ENCODE measurements around the gene GRK5.

The GRK5 gene

DNA sequence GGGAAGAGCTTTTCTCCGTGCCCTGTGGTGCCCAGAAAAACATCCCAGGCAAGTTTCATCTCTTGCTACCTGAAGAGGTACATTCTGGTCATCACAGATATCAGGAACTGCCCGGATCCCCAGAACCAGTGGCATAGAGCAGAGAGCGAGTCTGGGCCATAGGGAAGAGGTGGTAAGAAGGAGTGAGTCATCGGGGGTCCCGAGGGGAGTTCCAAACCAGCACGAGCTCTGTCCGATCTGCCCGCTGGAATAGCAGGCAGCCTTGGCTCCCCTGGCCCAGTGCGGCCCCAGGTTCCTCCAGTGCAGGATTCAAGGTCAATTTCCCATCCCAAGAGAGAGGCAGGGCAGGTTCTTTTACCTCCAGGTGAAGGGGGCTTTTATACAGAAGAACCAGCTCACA is 210.5 kb downstream of the GRK5 start:
- no peak overlapping the region for H3K27ac ChIP-seq (ENCODE audit: low read depth, low read length)
- no peak overlapping the region for H3K4me3 ChIP-seq (ENCODE audit: low read depth in 1 of 2, low read length in 2 of 2)
- no peak overlapping the region for H3K9ac ChIP-seq (ENCODE audit: low read depth in 1 of 2, low read length in 2 of 2)
- peaks cover 14 to 19% of the 10 kb centered on the region in 2 donors for H3K4me1 ChIP-seq (ENCODE audit: control insufficient read depth in 1 of 2, insufficient read depth in 2 of 2, low read length in 2 of 2)
- no peaks in the 10 kb centered on the region for H3K27me3 ChIP-seq (ENCODE audit: control insufficient read depth in 1 of 2, insufficient read depth in 2 of 2, low read length in 2 of 2)
- H3K9me3 ChIP-seq (ENCODE audit: control insufficient read depth in 1 of 2, low read length in 2 of 2), result no peaks in the 10 kb centered on the region
- H3K36me3 ChIP-seq (ENCODE audit: control insufficient read depth in 1 of 2, insufficient read depth in 2 of 2, low read length in 2 of 2), result peaks cover 0 to 1% of the 10 kb centered on the region in 2 donors

DNA sequence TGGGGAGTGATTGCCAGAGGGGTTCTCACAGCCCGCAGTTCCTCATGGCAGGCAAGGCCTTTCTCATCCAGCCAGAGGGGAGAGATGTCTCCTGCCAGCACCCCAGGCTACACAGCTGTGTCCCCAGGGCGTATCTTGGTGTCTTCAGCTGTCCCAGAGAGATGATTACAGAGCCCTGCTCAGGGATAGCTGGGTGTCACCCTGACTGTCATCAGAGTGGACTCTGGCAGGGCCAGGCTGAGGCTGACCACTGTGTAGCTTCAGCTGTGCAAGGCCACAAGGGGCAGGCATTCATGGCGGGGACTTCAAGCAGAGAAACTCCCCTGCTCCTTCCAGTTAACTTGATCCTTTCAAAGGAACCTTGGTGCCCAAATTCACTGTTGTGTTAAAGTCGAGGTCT is 211.0 kb downstream of the GRK5 start:
- H3K4me3 ChIP-seq (ENCODE audit: low read depth in 1 of 2, low read length in 2 of 2), result no peak overlapping the region
- H3K27ac ChIP-seq (ENCODE audit: low read depth, low read length), result no peak overlapping the region
- H3K27me3 ChIP-seq (ENCODE audit: control insufficient read depth in 1 of 2, insufficient read depth in 2 of 2, low read length in 2 of 2), result no peaks in the 10 kb centered on the region
- H3K4me1 ChIP-seq (ENCODE audit: control insufficient read depth in 1 of 2, insufficient read depth in 2 of 2, low read length in 2 of 2), result peaks cover 10 to 14% of the 10 kb centered on the region in 2 donors
- H3K9me3 ChIP-seq (ENCODE audit: control insufficient read depth in 1 of 2, low read length in 2 of 2), result no peaks in the 10 kb centered on the region
- H3K9ac ChIP-seq (ENCODE audit: low read depth in 1 of 2, low read length in 2 of 2), result no peak overlapping the region
- H3K36me3 ChIP-seq (ENCODE audit: control insufficient read depth in 1 of 2, insufficient read depth in 2 of 2, low read length in 2 of 2), result peaks cover 0 to 7% of the 10 kb centered on the region in 2 donors

DNA sequence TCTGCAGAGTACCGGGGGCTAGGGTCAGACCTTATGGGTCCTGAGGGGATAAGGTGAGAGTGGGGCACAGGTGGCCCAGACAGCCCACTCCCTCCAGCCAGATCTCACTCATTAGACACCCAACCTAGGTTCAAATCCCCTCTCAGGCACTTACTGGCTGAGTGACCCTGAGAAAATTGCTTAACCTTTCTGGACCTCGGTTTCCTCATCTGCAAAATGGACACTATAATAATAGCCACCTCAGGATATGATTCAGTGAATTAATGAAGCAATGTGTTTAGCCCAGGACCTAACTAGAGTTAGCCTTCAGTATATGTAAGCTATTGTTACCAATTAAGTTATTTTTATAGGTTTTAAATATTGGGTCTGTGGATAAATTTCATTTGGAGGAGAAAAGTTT is 212.6 kb downstream of the GRK5 start:
- Histone ChIP-seq H3K9ac (ENCODE audit: low read depth in 1 of 2, low read length in 2 of 2) (no peak overlapping the region), H3K27ac (ENCODE audit: low read depth, low read length) (no peak overlapping the region), H3K27me3 (ENCODE audit: control insufficient read depth in 1 of 2, insufficient read depth in 2 of 2, low read length in 2 of 2) (no peaks in the 10 kb centered on the region), H3K4me1 (ENCODE audit: control insufficient read depth in 1 of 2, insufficient read depth in 2 of 2, low read length in 2 of 2) (peaks cover 8 to 11% of the 10 kb centered on the region in 2 donors), H3K36me3 (ENCODE audit: control insufficient read depth in 1 of 2, insufficient read depth in 2 of 2, low read length in 2 of 2) (peaks cover 0 to 19% of the 10 kb centered on the region in 2 donors), H3K4me3 (ENCODE audit: low read depth in 1 of 2, low read length in 2 of 2) (no peak overlapping the region), H3K9me3 (ENCODE audit: control insufficient read depth in 1 of 2, low read length in 2 of 2) (no peaks in the 10 kb centered on the region)

DNA sequence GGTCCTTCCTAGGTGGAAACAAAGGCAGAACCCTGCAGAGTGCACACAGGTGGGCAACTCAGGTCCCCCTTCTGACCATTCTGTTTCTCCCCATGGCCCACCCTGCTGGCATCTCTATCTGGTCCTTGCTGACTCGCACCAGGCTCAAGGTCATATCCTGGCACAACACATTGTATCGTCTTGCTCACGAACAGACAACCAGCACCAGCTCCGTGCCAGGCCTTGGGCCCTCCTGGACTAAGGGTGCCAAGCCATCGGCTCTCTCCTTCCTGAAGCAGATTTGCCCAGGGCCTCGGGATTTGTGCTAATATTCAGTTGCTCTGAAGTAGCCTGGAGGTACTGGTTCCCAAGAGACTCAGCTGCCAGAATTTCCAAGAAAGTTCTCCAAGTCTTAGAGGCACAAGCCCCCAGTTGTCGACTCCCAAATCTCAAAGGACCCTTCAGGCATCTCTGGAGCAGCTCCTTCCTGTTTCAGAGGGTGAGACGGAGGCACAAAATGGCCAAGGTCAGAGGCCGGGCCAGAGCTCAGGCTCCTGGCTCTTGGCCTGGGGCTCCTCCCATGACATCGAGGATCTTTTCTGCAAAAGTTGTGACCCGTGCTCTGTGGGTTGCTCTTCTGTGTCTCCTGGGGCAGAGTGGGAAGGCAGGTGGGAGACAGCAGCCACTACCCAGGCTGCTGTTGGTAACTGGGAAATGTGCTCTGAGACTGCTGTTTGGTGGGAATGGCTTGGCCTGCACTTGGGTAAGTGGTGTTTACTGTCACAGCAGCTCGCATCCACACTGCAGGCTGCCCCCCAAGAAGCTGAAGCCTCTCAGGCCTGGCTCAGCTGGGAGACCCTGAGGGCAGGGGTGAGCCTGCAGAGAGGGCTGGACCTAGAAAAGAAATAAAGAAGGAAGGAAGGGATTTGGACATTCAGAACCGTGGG is 213.8 kb downstream of the GRK5 start:
- H3K9ac ChIP-seq (ENCODE audit: low read depth in 1 of 2, low read length in 2 of 2), result no peak overlapping the region
- no peaks in the 10 kb centered on the region for H3K27me3 ChIP-seq (ENCODE audit: control insufficient read depth in 1 of 2, insufficient read depth in 2 of 2, low read length in 2 of 2)
- H3K27ac ChIP-seq (ENCODE audit: low read depth, low read length), result no peak overlapping the region
- H3K36me3 ChIP-seq (ENCODE audit: control insufficient read depth in 1 of 2, insufficient read depth in 2 of 2, low read length in 2 of 2), result peaks cover 0 to 29% of the 10 kb centered on the region in 2 donors
- H3K9me3 ChIP-seq (ENCODE audit: control insufficient read depth in 1 of 2, low read length in 2 of 2), result no peaks in the 10 kb centered on the region
- H3K4me1 ChIP-seq (ENCODE audit: control insufficient read depth in 1 of 2, insufficient read depth in 2 of 2, low read length in 2 of 2), result peaks cover 0 to 8% of the 10 kb centered on the region in 2 donors
- no peak overlapping the region for H3K4me3 ChIP-seq (ENCODE audit: low read depth in 1 of 2, low read length in 2 of 2)

DNA sequence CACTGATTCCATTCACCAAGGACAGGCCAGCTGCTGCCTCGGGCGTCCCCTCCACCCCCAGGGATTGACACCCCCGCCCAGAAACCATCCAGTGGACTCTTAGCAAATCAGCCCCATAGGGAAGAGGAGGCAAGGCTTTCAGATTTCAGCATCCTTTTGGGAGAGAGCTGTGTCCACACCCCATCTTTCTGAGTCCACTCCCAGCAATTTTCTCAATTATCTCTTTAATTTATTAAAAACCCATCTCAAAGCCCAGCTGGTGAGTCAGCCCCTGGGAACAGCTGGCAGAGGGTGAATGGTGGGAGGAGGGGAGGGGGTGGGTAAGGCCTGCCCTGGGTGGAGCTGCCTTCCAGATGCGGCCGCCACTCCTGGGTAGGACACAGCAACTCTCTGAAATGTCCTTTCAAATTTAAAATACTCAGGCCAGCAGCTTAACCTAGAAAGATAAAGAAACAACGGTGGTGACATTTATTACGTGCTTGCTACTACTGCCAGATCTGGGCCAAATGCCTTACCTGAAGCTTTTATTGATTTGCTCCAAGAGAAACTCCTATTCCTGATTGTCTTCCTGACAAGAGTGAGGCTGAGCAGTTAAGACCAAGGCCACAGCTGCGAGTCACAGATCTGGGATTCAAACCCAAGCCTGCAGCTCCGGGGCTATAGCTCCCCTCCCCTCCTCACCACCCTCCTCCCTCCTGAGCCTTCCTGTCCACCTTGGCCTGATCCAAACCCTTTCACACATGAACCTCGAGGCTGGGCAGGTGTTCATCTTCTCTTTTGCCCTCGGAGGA is 214.7 kb downstream of the GRK5 start:
- Histone ChIP-seq H3K36me3 (ENCODE audit: control insufficient read depth in 1 of 2, insufficient read depth in 2 of 2, low read length in 2 of 2) (peaks cover 6 to 38% of the 10 kb centered on the region in 2 donors), H3K9me3 (ENCODE audit: control insufficient read depth in 1 of 2, low read length in 2 of 2) (no peaks in the 10 kb centered on the region), H3K9ac (ENCODE audit: low read depth in 1 of 2, low read length in 2 of 2) (no peak overlapping the region), H3K27ac (ENCODE audit: low read depth, low read length) (no peak overlapping the region), H3K4me1 (ENCODE audit: control insufficient read depth in 1 of 2, insufficient read depth in 2 of 2, low read length in 2 of 2) (peaks cover 0 to 8% of the 10 kb centered on the region in 2 donors), H3K27me3 (ENCODE audit: control insufficient read depth in 1 of 2, insufficient read depth in 2 of 2, low read length in 2 of 2) (no peaks in the 10 kb centered on the region), H3K4me3 (ENCODE audit: low read depth in 1 of 2, low read length in 2 of 2) (no peak overlapping the region)

DNA sequence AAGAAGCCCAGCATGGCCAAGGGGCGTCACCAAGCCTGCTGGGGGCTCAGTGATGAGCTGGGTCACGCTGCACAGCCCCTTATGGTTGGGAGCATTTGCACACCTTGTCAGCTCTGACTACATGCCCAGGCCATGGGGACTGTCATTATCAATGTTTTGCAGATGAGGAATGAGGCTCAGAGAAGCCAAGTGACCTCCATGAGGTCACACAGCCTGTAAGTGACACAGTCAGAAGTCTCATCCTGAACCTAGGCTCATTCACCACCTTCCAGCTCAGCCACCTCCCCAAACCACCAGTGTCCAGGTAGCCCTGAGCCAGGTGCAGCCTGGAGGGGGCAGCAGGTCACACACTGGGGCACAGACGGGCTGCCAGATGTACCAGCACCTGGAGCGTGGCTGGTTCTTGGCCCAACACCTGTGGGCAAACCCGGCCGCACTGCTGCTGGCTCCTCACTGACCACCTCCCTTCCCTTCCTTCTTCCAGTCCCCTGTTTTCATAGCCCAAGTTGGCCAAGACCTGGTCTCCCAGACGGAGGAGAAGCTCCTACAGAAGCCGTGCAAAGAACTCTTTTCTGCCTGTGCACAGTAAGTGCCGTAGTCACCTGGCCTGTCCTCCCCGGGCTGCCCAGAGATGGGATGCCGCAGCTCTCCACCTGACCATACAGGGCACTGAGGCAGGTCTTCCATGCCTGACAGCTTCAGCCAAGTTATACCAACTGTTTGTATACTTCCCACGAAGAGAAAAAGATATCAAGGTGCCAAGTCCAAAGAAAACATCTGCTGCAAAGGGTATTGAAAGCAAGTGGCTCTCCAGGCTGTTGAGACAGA is 215.5 kb downstream of the GRK5 start:
- H3K9ac ChIP-seq (ENCODE audit: low read depth in 1 of 2, low read length in 2 of 2), result no peak overlapping the region
- H3K4me1 ChIP-seq (ENCODE audit: control insufficient read depth in 1 of 2, insufficient read depth in 2 of 2, low read length in 2 of 2), result peaks cover 0 to 8% of the 10 kb centered on the region in 2 donors
- H3K36me3 ChIP-seq (ENCODE audit: control insufficient read depth in 1 of 2, insufficient read depth in 2 of 2, low read length in 2 of 2), result peaks cover 12 to 46% of the 10 kb centered on the region in 2 donors
- no peak overlapping the region for H3K4me3 ChIP-seq (ENCODE audit: low read depth in 1 of 2, low read length in 2 of 2)
- no peaks in the 10 kb centered on the region for H3K27me3 ChIP-seq (ENCODE audit: control insufficient read depth in 1 of 2, insufficient read depth in 2 of 2, low read length in 2 of 2)
- H3K27ac ChIP-seq (ENCODE audit: low read depth, low read length), result no peak overlapping the region
- H3K9me3 ChIP-seq (ENCODE audit: control insufficient read depth in 1 of 2, low read length in 2 of 2), result no peaks in the 10 kb centered on the region

DNA sequence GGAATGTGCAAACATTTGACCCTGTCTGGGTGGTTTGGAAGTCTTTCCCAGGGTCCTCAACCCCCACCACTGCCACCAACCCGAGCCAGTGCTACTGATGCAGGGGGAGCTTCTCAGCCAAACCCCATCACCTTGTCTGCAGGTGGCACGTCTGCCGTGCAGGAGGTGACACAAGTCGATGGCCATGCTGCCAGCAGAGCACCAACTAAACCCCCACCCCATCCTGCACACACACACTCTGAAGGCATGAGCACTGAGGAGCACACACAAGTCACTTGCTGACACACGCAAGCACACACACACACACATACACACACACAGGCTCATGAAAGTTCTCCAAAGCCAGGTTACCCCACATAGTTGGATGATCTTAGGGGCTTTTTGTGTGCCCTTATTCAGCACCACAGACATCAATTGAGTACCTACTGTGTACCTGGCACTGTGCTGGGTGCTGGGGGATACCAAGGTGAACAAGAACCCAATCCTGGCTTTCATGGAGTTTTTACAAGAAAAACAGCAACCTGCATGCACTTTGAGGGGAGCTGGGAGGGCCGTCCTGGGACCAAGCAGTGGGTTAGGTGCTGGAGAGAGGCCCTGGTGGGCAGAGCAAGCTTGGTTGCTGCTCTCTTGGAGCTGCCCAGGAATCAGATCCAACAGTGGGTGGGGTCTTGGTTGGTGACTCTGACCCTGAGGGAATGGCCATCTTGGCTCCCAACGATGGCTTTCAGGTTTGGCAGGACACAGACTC is 216.3 kb downstream of the GRK5 start:
- Histone ChIP-seq H3K27me3 (ENCODE audit: control insufficient read depth in 1 of 2, insufficient read depth in 2 of 2, low read length in 2 of 2) (no peaks in the 10 kb centered on the region), H3K4me3 (ENCODE audit: low read depth in 1 of 2, low read length in 2 of 2) (no peak overlapping the region), H3K9me3 (ENCODE audit: control insufficient read depth in 1 of 2, low read length in 2 of 2) (no peaks in the 10 kb centered on the region), H3K4me1 (ENCODE audit: control insufficient read depth in 1 of 2, insufficient read depth in 2 of 2, low read length in 2 of 2) (peaks cover 0 to 8% of the 10 kb centered on the region in 2 donors), H3K27ac (ENCODE audit: low read depth, low read length) (no peak overlapping the region), H3K9ac (ENCODE audit: low read depth in 1 of 2, low read length in 2 of 2) (no peak overlapping the region), H3K36me3 (ENCODE audit: control insufficient read depth in 1 of 2, insufficient read depth in 2 of 2, low read length in 2 of 2) (peaks cover 19 to 53% of the 10 kb centered on the region in 2 donors)

DNA sequence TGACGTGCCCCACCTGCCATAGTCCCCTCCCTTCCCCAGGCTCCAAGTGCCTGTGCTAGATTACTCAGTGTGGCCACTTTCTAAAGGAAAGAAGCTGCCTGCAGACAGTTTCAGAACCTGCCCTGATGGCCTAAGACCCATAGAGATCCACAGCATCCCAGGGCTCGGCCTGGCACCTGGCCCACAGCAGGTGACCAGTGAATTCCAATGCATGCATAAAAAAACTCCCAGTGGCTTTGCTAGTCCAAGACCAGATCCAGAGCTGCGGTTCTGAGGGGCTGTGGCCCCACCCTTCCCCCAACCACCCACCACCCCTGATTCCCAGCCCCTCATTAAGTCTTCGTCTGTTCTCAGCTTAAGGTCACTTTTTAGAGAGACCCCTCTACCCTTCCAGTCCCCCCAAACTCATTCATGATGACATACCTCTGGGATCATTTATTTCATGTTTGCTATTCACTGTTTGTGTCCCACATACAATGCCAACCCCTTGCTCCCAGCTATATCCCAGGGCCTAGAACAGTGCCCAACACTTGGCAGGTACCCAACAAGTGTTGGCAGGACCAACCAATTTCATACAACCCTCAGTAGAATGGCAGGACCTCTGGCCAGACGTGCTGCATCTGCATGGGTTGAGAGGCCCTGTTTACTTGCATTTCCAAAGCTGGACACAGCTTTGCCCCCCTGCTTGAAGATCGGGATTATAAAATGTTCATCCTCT is 217.0 kb downstream of the GRK5 start:
- Histone ChIP-seq H3K9ac (ENCODE audit: low read depth in 1 of 2, low read length in 2 of 2) (no peak overlapping the region), H3K9me3 (ENCODE audit: control insufficient read depth in 1 of 2, low read length in 2 of 2) (no peaks in the 10 kb centered on the region), H3K4me1 (ENCODE audit: control insufficient read depth in 1 of 2, insufficient read depth in 2 of 2, low read length in 2 of 2) (peaks cover 0 to 8% of the 10 kb centered on the region in 2 donors), H3K36me3 (ENCODE audit: control insufficient read depth in 1 of 2, insufficient read depth in 2 of 2, low read length in 2 of 2) (peaks cover 19 to 55% of the 10 kb centered on the region in 2 donors), H3K4me3 (ENCODE audit: low read depth in 1 of 2, low read length in 2 of 2) (no peak overlapping the region), H3K27ac (ENCODE audit: low read depth, low read length) (no peak overlapping the region), H3K27me3 (ENCODE audit: control insufficient read depth in 1 of 2, insufficient read depth in 2 of 2, low read length in 2 of 2) (no peaks in the 10 kb centered on the region)
